Esophagus muscularis mucosa (tissue), 4 donors: ENCODE measurements around the gene TNRC6C. TPM values are rescaled to one million over a fixed set of nuclear protein-coding genes. Genes with fewer than 3 reads are reported as not detected.
A peak's percentile ranks its signal among the peaks of the same experiment; 100 is the strongest.

ENCODE experiments used
- DNase-seq: peaks from one replicate; pipeline ENCODE4 v3.0.0-alpha.2; 2017; ENCODE audit errors: extremely low spot score
- H3K27ac ChIP-seq, 4 donors: fragments of 200-600 bp; sonication (generic); replicated peaks in 1 of 4; 1 replicate in 3 of 4; 2 replicates in 1 of 4; pipeline ENCODE4 v1.5.1; 2016 to 2019; ENCODE audit warnings: mild to moderate bottlenecking in 1 of 4
- H3K27me3 ChIP-seq, 4 donors: fragments of 200-600 bp; sonication (generic); one replicate each; pipeline versions ENCODE4 v1.5.1 to v1.6.0; 2016 to 2019
- H3K36me3 ChIP-seq, 4 donors: fragments of 200-600 bp; sonication (generic); one replicate each; pipeline ENCODE4 v1.5.1; 2016 to 2019
- H3K4me1 ChIP-seq, 4 donors: fragments of 200-600 bp; sonication (generic); one replicate each; pipeline ENCODE4 v1.5.1; 2016 to 2019
- H3K4me3 ChIP-seq, 4 donors: fragments of 200-600 bp; sonication (generic); 1 replicate in 2 of 4; 2 replicates in 2 of 4; pipeline ENCODE4 v1.5.1; 2016 to 2019; ENCODE audit warnings: mild to moderate bottlenecking in 4 of 4, moderate library complexity in 1 of 4
- H3K9me3 ChIP-seq, 4 donors: fragments of 200-600 bp; sonication (generic); 1 replicate in 3 of 4; 2 replicates in 1 of 4; pipeline ENCODE4 v1.5.1; 2016 to 2019
- EP300 ChIP-seq: sonication (generic); formaldehyde crosslinking; IDR thresholded peaks from one replicate; pipeline ENCODE4 v1.6.1; 2017; ENCODE audit warnings: antibody characterized with exemption
- POLR2A ChIP-seq: fragments of 450-650 bp; IDR thresholded peaks from one replicate; pipeline ENCODE4 v1.6.1; 2017; ENCODE audit warnings: antibody characterized with exemption, moderate library complexity, mild to moderate bottlenecking, low read depth
- POLR2AphosphoS5 ChIP-seq, 2 donors: sonication (generic); formaldehyde crosslinking; IDR thresholded peaks; one replicate each; pipeline ENCODE4 v1.6.1; 2017; ENCODE audit warnings: antibody characterized with exemption in 2 of 2
- WGBS: methylation state at CpG from one replicate; pipeline ENCODE4 v1.1.5; 2018; 5-methylcytosine and 5-hydroxymethylcytosine counted together
- intact Hi-C: fragments of 100-400 bp; cut with DNase I; formaldehyde crosslinking; loops from one replicate; pipeline ENCODE4 v1.15.1; 2023
- total RNA-seq, 4 donors: library from RNA; depleted of rRNA; stranded (reverse); fragments of >200 nt; gene quantifications; one replicate each; pipeline versions ENCODE4 v1.1.0 to v1.2.1, GENCODE V29; 2016
- TF ChIP-seq, protein P1 (sequence below), 3 experiments: fragments of 200-600 bp in 2 of 3; fragments of 450-650 bp in 1 of 3; sonication (generic) in 2 of 3; IDR thresholded peaks; one replicate each; pipeline ENCODE4 v1.5.1; 2017 to 2019; ENCODE audit warnings: antibody characterized with exemption in 3 of 3, mild to moderate bottlenecking in 2 of 3, moderate library complexity in 1 of 3

Gene TNRC6C
- total RNA-seq, 4 donors from 2014 or later: 21.4 to 31.6 (median 29.0) TPM

- intact Hi-C loops: no loop called here
- WGBS: 65% methylated on average over 12 of the region's 12 CpGs
- Histone ChIP-seq H3K27ac (no peak overlapping the region), H3K4me1 (no peaks in the 10 kb centered on the region), H3K9me3 (no peaks in the 10 kb centered on the region), H3K27me3 (no peaks in the 10 kb centered on the region), H3K36me3 (no peaks in the 10 kb centered on the region), H3K4me3 (no peak overlapping the region)
- no peak for DNase-seq
- TF ChIP-seq, protein P1, sequence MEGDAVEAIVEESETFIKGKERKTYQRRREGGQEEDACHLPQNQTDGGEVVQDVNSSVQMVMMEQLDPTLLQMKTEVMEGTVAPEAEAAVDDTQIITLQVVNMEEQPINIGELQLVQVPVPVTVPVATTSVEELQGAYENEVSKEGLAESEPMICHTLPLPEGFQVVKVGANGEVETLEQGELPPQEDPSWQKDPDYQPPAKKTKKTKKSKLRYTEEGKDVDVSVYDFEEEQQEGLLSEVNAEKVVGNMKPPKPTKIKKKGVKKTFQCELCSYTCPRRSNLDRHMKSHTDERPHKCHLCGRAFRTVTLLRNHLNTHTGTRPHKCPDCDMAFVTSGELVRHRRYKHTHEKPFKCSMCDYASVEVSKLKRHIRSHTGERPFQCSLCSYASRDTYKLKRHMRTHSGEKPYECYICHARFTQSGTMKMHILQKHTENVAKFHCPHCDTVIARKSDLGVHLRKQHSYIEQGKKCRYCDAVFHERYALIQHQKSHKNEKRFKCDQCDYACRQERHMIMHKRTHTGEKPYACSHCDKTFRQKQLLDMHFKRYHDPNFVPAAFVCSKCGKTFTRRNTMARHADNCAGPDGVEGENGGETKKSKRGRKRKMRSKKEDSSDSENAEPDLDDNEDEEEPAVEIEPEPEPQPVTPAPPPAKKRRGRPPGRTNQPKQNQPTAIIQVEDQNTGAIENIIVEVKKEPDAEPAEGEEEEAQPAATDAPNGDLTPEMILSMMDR (IDR thresholded peaks at IDR 0.05): no peak
- no peak for TF ChIP-seq POLR2AphosphoS5 (IDR thresholded peaks at IDR 0.05)
- TF ChIP-seq EP300: no peak
- no peak for TF ChIP-seq POLR2A
Observed at GRCh38 chr17:77944390-77945222, 13.9 kb upstream of the TNRC6C start.

DNA sequence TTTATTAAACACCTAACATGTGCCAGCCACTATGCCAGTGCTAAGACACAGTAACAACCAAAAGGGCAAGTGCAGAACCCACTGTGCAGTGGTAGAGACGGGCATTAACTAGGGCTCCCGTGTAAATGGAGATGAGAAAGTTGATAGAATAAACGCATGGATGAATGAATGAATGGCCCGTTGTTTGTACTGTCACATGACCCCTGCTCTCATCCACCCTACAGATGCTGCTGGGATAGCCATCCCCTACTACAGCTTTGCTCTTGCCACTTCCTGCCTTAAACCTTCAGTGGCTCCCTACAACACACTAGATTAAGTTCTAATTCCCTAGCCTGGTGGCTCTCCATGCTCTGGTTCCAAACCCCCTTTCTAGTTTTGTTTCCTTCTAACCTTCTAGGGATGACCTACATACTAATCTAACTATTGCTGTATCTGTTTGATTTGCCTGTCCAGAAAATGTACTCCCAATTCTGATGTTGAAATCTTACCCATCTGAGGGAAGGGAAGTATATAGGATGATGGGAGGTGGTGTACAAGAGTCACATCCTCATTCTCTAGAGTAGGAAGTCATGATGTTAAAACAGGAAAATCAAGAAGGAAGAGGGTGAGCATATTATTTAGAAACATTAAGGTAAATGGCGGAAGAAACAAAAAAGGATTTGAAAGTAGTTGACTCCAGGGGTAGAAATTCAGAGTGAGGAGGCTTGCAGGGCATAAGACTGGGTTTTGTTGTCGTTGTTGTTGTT, 11.4 kb upstream of the TNRC6C start:
- TF ChIP-seq, protein P1 (IDR thresholded peaks at IDR 0.05): no peak
- TF ChIP-seq EP300 (no peak), POLR2A (no peak), POLR2AphosphoS5 (IDR thresholded peaks at IDR 0.05) (no peak)
- Histone ChIP-seq H3K4me1 (no peaks in the 10 kb centered on the region), H3K27me3 (no peaks in the 10 kb centered on the region), H3K36me3 (no peaks in the 10 kb centered on the region), H3K27ac (no peak overlapping the region), H3K9me3 (no peaks in the 10 kb centered on the region), H3K4me3 (no peak overlapping the region)
- DNase-seq: no peak
- intact Hi-C loops: no loop called here
- 78% methylated on average over 6 of the region's 6 CpGs for WGBS

DNA sequence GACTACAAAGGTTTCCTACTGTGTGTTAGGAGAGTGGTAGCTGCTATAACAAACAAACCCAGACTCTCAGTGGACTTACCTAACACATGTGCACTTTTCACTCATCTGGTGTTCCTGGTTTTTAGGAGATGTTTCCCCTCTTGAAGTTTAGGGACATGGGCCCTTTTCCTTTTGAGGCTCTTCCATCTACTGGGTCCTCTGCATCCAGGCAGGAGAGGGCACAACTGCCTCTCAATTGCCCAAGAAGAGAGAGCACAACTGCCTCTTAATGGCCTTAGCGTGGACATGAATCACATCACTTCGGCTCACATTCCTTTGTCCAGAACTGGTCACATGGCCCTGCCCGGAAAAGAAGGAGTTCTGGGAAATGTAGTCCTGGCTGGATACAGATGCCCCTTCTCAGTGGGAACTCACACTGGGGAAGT, 9.8 kb upstream of the TNRC6C start:
- no peaks in the 10 kb centered on the region for H3K9me3 ChIP-seq
- H3K27me3 ChIP-seq: no peaks in the 10 kb centered on the region
- TF ChIP-seq EP300 (no peak), POLR2A (no peak), POLR2AphosphoS5 (IDR thresholded peaks at IDR 0.05) (peak in 1 of 2 donors; percentile 63)
- no peaks in the 10 kb centered on the region for H3K4me1 ChIP-seq
- 36% methylated on average over 3 of the region's 3 CpGs for WGBS
- no peak overlapping the region for H3K4me3 ChIP-seq
- H3K27ac ChIP-seq: no peak overlapping the region
- DNase-seq: no peak
- intact Hi-C loops: no loop called here
- no peaks in the 10 kb centered on the region for H3K36me3 ChIP-seq

DNA sequence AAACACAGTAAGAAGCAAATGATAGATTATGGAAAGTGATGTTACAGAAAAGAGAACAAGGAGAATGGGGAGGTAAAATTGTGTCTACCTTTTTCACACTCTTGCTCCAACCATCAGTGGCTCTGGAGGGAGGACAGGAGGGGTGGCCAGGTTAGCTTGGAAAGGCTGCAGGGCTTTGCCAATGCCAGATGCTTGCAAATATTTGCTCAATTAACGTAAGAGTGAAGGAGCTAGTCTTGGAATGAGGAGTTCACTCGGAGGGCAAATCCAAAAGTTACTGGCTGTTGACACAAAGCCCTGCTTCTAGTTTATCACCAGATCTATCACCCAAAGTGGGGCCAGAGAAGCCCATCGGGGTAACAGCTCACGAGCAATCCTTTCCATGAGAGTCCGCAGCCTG, 7.4 kb upstream of the TNRC6C start:
- Histone ChIP-seq H3K4me1 (no peaks in the 10 kb centered on the region), H3K36me3 (no peaks in the 10 kb centered on the region), H3K27ac (no peak overlapping the region), H3K27me3 (no peaks in the 10 kb centered on the region), H3K4me3 (no peak overlapping the region), H3K9me3 (no peaks in the 10 kb centered on the region)
- no peak for TF ChIP-seq EP300
- TF ChIP-seq, protein P1 (IDR thresholded peaks at IDR 0.05): no peak
- TF ChIP-seq POLR2A: no peak
- TF ChIP-seq POLR2AphosphoS5 (IDR thresholded peaks at IDR 0.05): no peak
- 68% methylated on average over 5 of the region's 5 CpGs for WGBS
- intact Hi-C loops: no loop called here
- no peak for DNase-seq

- intact Hi-C loops: no loop called here
- WGBS: 87% methylated on average over 5 of the region's 5 CpGs
Observed at GRCh38 chr17:77952368-77952767, 6.1 kb upstream of the TNRC6C start.

More at GRCh38 chr17:77952368-77952767, 6.1 kb upstream of the TNRC6C start:
- peaks cover 0 to 4% (median 3%) of the 10 kb centered on the region in 4 donors for H3K4me1 ChIP-seq
- no peak overlapping the region for H3K27ac ChIP-seq
- no peaks in the 10 kb centered on the region for H3K9me3 ChIP-seq
- no peak overlapping the region for H3K4me3 ChIP-seq
- no peak for DNase-seq
- TF ChIP-seq, protein P1 (IDR thresholded peaks at IDR 0.05): no peak
- TF ChIP-seq POLR2AphosphoS5 (IDR thresholded peaks at IDR 0.05): no peak
- TF ChIP-seq EP300: no peak
- no peak for TF ChIP-seq POLR2A
- H3K27me3 ChIP-seq: no peaks in the 10 kb centered on the region
- no peaks in the 10 kb centered on the region for H3K36me3 ChIP-seq
